ENCODE data around the gene TMEM184A.
A peak's percentile ranks its signal among the peaks of the same experiment; 100 is the strongest.

Gene TMEM184A

DNA sequence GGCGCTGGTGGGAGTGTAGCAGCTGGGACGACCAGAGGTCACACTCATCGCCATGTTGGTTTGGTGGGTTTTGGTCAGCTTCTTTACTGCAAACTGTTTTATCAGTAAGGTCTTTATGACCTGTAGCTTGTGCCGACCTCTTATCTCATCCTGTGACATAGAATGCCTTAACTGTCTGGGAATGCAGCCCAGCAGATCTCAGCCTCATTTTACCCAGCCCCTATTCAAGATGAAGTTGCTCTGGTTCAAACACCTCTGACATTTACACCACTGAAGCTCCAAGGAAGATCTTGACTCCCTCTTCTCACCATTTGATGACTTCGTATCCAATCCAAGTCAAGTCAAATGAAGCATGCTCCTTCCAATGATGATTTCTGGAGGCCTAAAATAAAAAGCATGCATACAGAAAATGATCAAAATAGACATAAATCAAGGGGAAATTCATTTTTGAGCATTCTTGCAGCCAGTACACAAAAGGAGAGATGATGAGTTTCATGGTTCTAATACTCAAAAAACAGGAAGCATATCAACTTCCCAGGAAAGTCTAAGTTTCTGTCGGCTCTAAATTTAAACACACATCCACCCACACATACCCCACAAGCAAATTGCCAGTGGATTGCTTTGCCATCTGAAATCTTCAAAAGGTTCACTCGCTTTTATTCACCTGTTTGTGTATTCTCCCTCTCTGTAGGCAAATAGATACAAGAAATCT, 16.3 kb upstream of the TMEM184A start:
- no peak for DNase-seq (ENCODE audit: low spot score)
- H3K23ac ChIP-seq (ENCODE audit: low read depth, low read length, poor library complexity) = no peak overlapping the region
- no peak overlapping the region for H3K4me3 ChIP-seq (ENCODE audit: low read length in 2 of 2)
- peaks cover 6 to 8% of the 10 kb centered on the region in 2 donors for H3K4me1 ChIP-seq (ENCODE audit: control insufficient read depth in 2 of 2, insufficient read depth in 1 of 2, low read depth in 1 of 2, low read length in 2 of 2)
- no peak overlapping the region for H2BK15ac ChIP-seq (ENCODE audit: low read length)
- H2BK12ac ChIP-seq (ENCODE audit: low read length) = no peak overlapping the region
- no peak overlapping the region for H3K9ac ChIP-seq (ENCODE audit: low read depth, low read length, poor library complexity)
- H2BK5ac ChIP-seq (ENCODE audit: low read length) = no peak overlapping the region
- H3K14ac ChIP-seq (ENCODE audit: low read length) = no peak overlapping the region
- H3K79me1 ChIP-seq (ENCODE audit: low read depth, low read length) = no peaks in the 10 kb centered on the region
- WGBS, 2 donors (ENCODE audit: extremely low coverage in 2 of 2, insufficient read length in 2 of 2, insufficient replicate concordance in 1 of 2) = no CpG with 5 or more reads among the region's 7 CpGs
- no peaks in the 10 kb centered on the region for H3K9me3 ChIP-seq (replicated peaks in 1 of 2; ENCODE audit: control insufficient read depth in 2 of 2, insufficient read depth in 1 of 2, low read depth in 1 of 2, low read length in 2 of 2)
- no peaks in the 10 kb centered on the region for H3K36me3 ChIP-seq (replicated peaks in 1 of 2; ENCODE audit: control insufficient read depth in 2 of 2, insufficient read depth in 2 of 2, low read length in 2 of 2)
- no peak overlapping the region for H2AFZ ChIP-seq (ENCODE audit: low read length)
- no peak overlapping the region for H3K27ac ChIP-seq (replicated peaks; ENCODE audit: low read length)
- H2BK120ac ChIP-seq (ENCODE audit: low read depth, low read length) = no peak overlapping the region
- no peak overlapping the region for H4K8ac ChIP-seq (ENCODE audit: low read depth, low read length)
- H2AK5ac ChIP-seq (ENCODE audit: low read depth, low read length) = no peak overlapping the region
- H3K27me3 ChIP-seq (ENCODE audit: control insufficient read depth in 3 of 3, insufficient read depth in 3 of 3, low read depth in 1 of 3, low read length in 3 of 3) = no peaks in the 10 kb centered on the region
- H4K91ac ChIP-seq (ENCODE audit: low read depth, low read length, poor library complexity) = no peak overlapping the region
- H3K18ac ChIP-seq (ENCODE audit: low read length) = no peak overlapping the region
- H3K4ac ChIP-seq (ENCODE audit: low read length) = no peak overlapping the region
- no peak overlapping the region for H3K4me2 ChIP-seq (ENCODE audit: insufficient read depth, low read length, poor library complexity, severe bottlenecking)

DNA sequence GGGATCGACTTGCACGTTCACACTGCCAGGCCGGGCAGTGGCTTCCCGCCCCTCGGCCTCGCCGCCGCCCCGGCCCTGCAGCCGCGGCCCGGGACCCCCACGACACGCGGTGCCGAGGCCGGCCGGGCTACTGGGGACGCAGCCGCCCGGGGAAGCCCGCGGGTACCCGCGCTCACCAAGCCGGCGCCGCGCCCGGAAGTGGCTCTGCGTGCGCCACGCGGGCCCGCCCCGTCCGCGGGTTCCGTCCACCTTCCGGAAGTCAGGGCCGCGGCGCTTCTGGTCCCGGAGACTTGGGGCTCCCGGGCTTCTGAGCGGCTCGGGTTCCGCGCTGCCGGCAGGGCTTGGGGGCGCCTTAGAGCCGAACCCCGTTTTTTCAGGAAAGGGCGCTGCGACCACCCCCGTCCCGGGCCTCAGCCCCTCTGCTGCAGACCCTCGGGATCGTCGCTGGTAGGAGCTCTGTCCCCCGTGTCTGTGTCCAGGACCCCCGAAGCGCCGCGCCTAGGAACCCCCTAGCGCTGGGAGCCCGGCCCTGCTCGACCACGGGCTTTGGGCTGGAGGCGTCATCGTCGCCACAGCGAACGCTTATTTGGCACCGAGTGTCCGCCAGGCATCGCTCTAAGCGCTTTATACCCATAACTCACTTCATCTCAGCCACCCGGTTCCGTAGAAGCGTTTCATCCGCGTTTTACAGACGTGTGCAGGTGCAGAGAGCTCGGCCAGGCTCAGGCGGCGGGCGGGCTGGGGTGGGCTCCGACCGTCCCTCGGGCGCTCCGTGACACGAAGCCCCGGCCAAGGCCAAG, 14.0 kb upstream of the TMEM184A start, which contains the start of gene PSMG3:
Gene PSMG3, minus strand, starts transcription at position 200 of the 800 bp plus-strand sequence. CDS start 693 bp downstream, outside the sequence.
- peaks cover 4% of the 10 kb centered on the region for H3K79me1 ChIP-seq (ENCODE audit: low read depth, low read length)
- no peak within 1 kb of the TSS for H2BK120ac ChIP-seq (ENCODE audit: low read depth, low read length)
- H3K18ac ChIP-seq (ENCODE audit: low read length) = peak within 1 kb of the TSS; percentile 72
- H2BK5ac ChIP-seq (ENCODE audit: low read length) = no peak within 1 kb of the TSS
- no peak within 1 kb of the TSS for H3K4ac ChIP-seq (ENCODE audit: low read length)
- peaks cover 12 to 14% of the 10 kb centered on the region in 2 donors for H3K4me1 ChIP-seq (ENCODE audit: control insufficient read depth in 2 of 2, insufficient read depth in 1 of 2, low read depth in 1 of 2, low read length in 2 of 2)
- H4K8ac ChIP-seq (ENCODE audit: low read depth, low read length) = no peak within 1 kb of the TSS
- no CpG with 5 or more reads among the region's 95 CpGs for WGBS, 2 donors (ENCODE audit: extremely low coverage in 2 of 2, insufficient read length in 2 of 2, insufficient replicate concordance in 1 of 2)
- H2BK15ac ChIP-seq (ENCODE audit: low read length) = no peak within 1 kb of the TSS
- peak within 1 kb of the TSS; percentile 60 for H3K23ac ChIP-seq (ENCODE audit: low read depth, low read length, poor library complexity)
- peak within 1 kb of the TSS; percentile 66 for H2AK5ac ChIP-seq (ENCODE audit: low read depth, low read length)
- peak within 1 kb of the TSS; percentile 31 for H3K27ac ChIP-seq (replicated peaks; ENCODE audit: low read length)
- no peaks in the 10 kb centered on the region for H3K9me3 ChIP-seq (replicated peaks in 1 of 2; ENCODE audit: control insufficient read depth in 2 of 2, insufficient read depth in 1 of 2, low read depth in 1 of 2, low read length in 2 of 2)
- H3K36me3 ChIP-seq (replicated peaks in 1 of 2; ENCODE audit: control insufficient read depth in 2 of 2, insufficient read depth in 2 of 2, low read length in 2 of 2) = peaks cover 0 to 1% of the 10 kb centered on the region in 2 donors
- H3K4me3 ChIP-seq (ENCODE audit: low read length in 2 of 2) = peak within 1 kb of the TSS; percentile 56 to 83
- no peak within 1 kb of the TSS for H2BK12ac ChIP-seq (ENCODE audit: low read length)
- peak within 1 kb of the TSS; percentile 43 for H3K14ac ChIP-seq (ENCODE audit: low read length)
- peak within 1 kb of the TSS; percentile 83 for H3K9ac ChIP-seq (ENCODE audit: low read depth, low read length, poor library complexity)
- peaks cover 0 to 2% (median 0%) of the 10 kb centered on the region in 3 experiments for H3K27me3 ChIP-seq (ENCODE audit: control insufficient read depth in 3 of 3, insufficient read depth in 3 of 3, low read depth in 1 of 3, low read length in 3 of 3)
- H3K4me2 ChIP-seq (ENCODE audit: insufficient read depth, low read length, poor library complexity, severe bottlenecking) = peak within 1 kb of the TSS; percentile 56
- no peak within 1 kb of the TSS for H4K91ac ChIP-seq (ENCODE audit: low read depth, low read length, poor library complexity)
- peak within 1 kb of the TSS; percentile 90 for H2AFZ ChIP-seq (ENCODE audit: low read length)
- DNase-seq (ENCODE audit: low spot score) = peak; percentile 58

DNA sequence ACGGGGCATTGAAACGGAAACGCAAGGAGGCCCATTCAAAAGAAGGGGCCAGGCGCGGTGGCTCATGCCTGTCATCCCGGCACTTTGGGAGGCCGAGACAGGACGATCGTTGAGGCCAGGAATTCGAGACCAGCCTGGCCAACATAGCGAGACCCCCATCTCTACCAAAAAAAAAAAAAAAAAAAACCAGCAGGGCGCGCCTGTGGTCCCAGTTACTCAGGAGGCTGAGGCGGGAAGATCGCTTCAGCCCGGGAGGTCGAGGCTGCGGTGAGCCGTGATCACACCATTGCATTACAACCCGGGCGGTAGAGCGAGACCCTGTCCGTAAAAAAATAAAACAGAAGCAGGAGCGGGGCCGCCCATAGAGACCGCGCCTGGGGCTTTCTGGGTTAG, 13.4 kb upstream of the TMEM184A start:
- Histone ChIP-seq H3K79me1 (ENCODE audit: low read depth, low read length) (peaks cover 4% of the 10 kb centered on the region), H3K4me1 (ENCODE audit: control insufficient read depth in 2 of 2, insufficient read depth in 1 of 2, low read depth in 1 of 2, low read length in 2 of 2) (peaks cover 12 to 14% of the 10 kb centered on the region in 2 donors), H3K36me3 (replicated peaks in 1 of 2; ENCODE audit: control insufficient read depth in 2 of 2, insufficient read depth in 2 of 2, low read length in 2 of 2) (peaks cover 0 to 1% of the 10 kb centered on the region in 2 donors), H4K8ac (ENCODE audit: low read depth, low read length) (no peak overlapping the region), H2AFZ (ENCODE audit: low read length) (peak overlapping the region; percentile 90), H2BK5ac (ENCODE audit: low read length) (no peak overlapping the region), H3K23ac (ENCODE audit: low read depth, low read length, poor library complexity) (peak overlapping the region; percentile 60), H3K9me3 (replicated peaks in 1 of 2; ENCODE audit: control insufficient read depth in 2 of 2, insufficient read depth in 1 of 2, low read depth in 1 of 2, low read length in 2 of 2) (no peaks in the 10 kb centered on the region), H3K14ac (ENCODE audit: low read length) (peak overlapping the region; percentile 43), H3K4ac (ENCODE audit: low read length) (no peak overlapping the region), H3K27me3 (ENCODE audit: control insufficient read depth in 3 of 3, insufficient read depth in 3 of 3, low read depth in 1 of 3, low read length in 3 of 3) (peaks cover 0 to 2% (median 0%) of the 10 kb centered on the region in 3 experiments), H4K91ac (ENCODE audit: low read depth, low read length, poor library complexity) (no peak overlapping the region), H3K18ac (ENCODE audit: low read length) (peak overlapping the region; percentile 72), H2BK120ac (ENCODE audit: low read depth, low read length) (no peak overlapping the region), H2BK12ac (ENCODE audit: low read length) (no peak overlapping the region), H3K9ac (ENCODE audit: low read depth, low read length, poor library complexity) (peak overlapping the region; percentile 67), H2AK5ac (ENCODE audit: low read depth, low read length) (no peak overlapping the region), H3K4me2 (ENCODE audit: insufficient read depth, low read length, poor library complexity, severe bottlenecking) (peak overlapping the region; percentile 39), H2BK15ac (ENCODE audit: low read length) (no peak overlapping the region), H3K27ac (replicated peaks; ENCODE audit: low read length) (no peak overlapping the region), H3K4me3 (ENCODE audit: low read length in 2 of 2) (peak overlapping the region; percentile 56 to 83)
- WGBS, 2 donors (ENCODE audit: extremely low coverage in 2 of 2, insufficient read length in 2 of 2, insufficient replicate concordance in 1 of 2) = no CpG with 5 or more reads among the region's 27 CpGs
- DNase-seq (ENCODE audit: low spot score) = no peak

DNA sequence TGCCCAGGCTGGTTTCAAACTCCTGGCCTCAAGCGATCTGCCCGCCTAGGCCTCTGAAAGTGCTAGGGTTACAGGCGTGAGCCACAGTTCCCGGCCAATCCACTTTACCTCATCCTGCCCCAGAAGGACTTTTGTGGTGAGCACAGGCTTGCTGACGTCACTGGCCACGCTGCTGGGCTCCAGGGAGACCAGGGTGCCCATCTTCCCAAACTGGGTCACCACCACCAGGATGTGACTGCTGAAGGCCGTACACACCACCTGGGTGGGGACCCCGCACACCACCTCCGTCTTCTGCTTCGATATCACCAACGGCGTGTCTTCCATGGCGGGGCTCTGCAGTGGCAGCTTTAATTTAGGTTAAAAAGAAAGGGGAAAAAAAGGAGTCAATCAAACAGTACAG, 13.0 kb upstream of the TMEM184A start:
- Histone ChIP-seq H4K91ac (ENCODE audit: low read depth, low read length, poor library complexity) (no peak overlapping the region), H3K4ac (ENCODE audit: low read length) (no peak overlapping the region), H3K4me2 (ENCODE audit: insufficient read depth, low read length, poor library complexity, severe bottlenecking) (no peak overlapping the region), H2BK15ac (ENCODE audit: low read length) (no peak overlapping the region), H3K23ac (ENCODE audit: low read depth, low read length, poor library complexity) (no peak overlapping the region), H2BK12ac (ENCODE audit: low read length) (no peak overlapping the region), H3K4me3 (ENCODE audit: low read length in 2 of 2) (peak overlapping the region; percentile 22 to 56), H3K4me1 (ENCODE audit: control insufficient read depth in 2 of 2, insufficient read depth in 1 of 2, low read depth in 1 of 2, low read length in 2 of 2) (peaks cover 12 to 14% of the 10 kb centered on the region in 2 donors), H3K18ac (ENCODE audit: low read length) (no peak overlapping the region), H2BK120ac (ENCODE audit: low read depth, low read length) (no peak overlapping the region), H2AK5ac (ENCODE audit: low read depth, low read length) (no peak overlapping the region), H3K9me3 (replicated peaks in 1 of 2; ENCODE audit: control insufficient read depth in 2 of 2, insufficient read depth in 1 of 2, low read depth in 1 of 2, low read length in 2 of 2) (no peaks in the 10 kb centered on the region), H3K27ac (replicated peaks; ENCODE audit: low read length) (no peak overlapping the region), H4K8ac (ENCODE audit: low read depth, low read length) (no peak overlapping the region), H3K79me1 (ENCODE audit: low read depth, low read length) (peaks cover 4% of the 10 kb centered on the region), H2AFZ (ENCODE audit: low read length) (no peak overlapping the region), H3K27me3 (ENCODE audit: control insufficient read depth in 3 of 3, insufficient read depth in 3 of 3, low read depth in 1 of 3, low read length in 3 of 3) (peaks cover 0 to 2% (median 0%) of the 10 kb centered on the region in 3 experiments), H3K14ac (ENCODE audit: low read length) (no peak overlapping the region), H3K36me3 (replicated peaks in 1 of 2; ENCODE audit: control insufficient read depth in 2 of 2, insufficient read depth in 2 of 2, low read length in 2 of 2) (peaks cover 0 to 1% of the 10 kb centered on the region in 2 donors), H2BK5ac (ENCODE audit: low read length) (no peak overlapping the region), H3K9ac (ENCODE audit: low read depth, low read length, poor library complexity) (no peak overlapping the region)
- DNase-seq (ENCODE audit: low spot score) = no peak
- WGBS, 2 donors (ENCODE audit: extremely low coverage in 2 of 2, insufficient read length in 2 of 2, insufficient replicate concordance in 1 of 2) = no CpG with 5 or more reads among the region's 13 CpGs

Data from neuronal stem cell (in vitro differentiated cells).